ENCODE measurements around the gene KIAA0513.

The KIAA0513 gene

GRCh38 chr16:85087899-85088569 lies 60.4 kb downstream of the KIAA0513 start:
- DNase-seq (ENCODE audit: low read depth in 2 of 2, low spot score in 1 of 2) = no peak

- no peak for DNase-seq (ENCODE audit: low read depth in 2 of 2, low spot score in 1 of 2)
Measured at GRCh38 chr16:85088570-85089199, 61.1 kb downstream of the KIAA0513 start.

- no peak for DNase-seq (ENCODE audit: low read depth in 2 of 2, low spot score in 1 of 2)
Measured at GRCh38 chr16:85089525-85089924, 61.9 kb downstream of the KIAA0513 start.

GRCh38 chr16:85090181-85090580 lies 62.6 kb downstream of the KIAA0513 start:
- DNase-seq (ENCODE audit: low read depth in 2 of 2, low spot score in 1 of 2) = no peak

- DNase-seq (ENCODE audit: low read depth in 2 of 2, low spot score in 1 of 2) = no peak
Measured at GRCh38 chr16:85090873-85091521, 63.4 kb downstream of the KIAA0513 start.

GRCh38 chr16:85091522-85091910 lies 63.9 kb downstream of the KIAA0513 start:
- DNase-seq (ENCODE audit: low read depth in 2 of 2, low spot score in 1 of 2) = no peak

GRCh38 chr16:85092309-85092708 lies 64.7 kb downstream of the KIAA0513 start:
- DNase-seq (ENCODE audit: low read depth in 2 of 2, low spot score in 1 of 2) = no peak

- DNase-seq (ENCODE audit: low read depth in 2 of 2, low spot score in 1 of 2) = no peak
Measured at GRCh38 chr16:85092851-85093250, 65.3 kb downstream of the KIAA0513 start.

GRCh38 chr16:85093705-85094104 lies 66.1 kb downstream of the KIAA0513 start:
- DNase-seq (ENCODE audit: low read depth in 2 of 2, low spot score in 1 of 2) = no peak

GRCh38 chr16:85094176-85094805 lies 66.7 kb downstream of the KIAA0513 start:
- no peak for DNase-seq (ENCODE audit: low read depth in 2 of 2, low spot score in 1 of 2)

GRCh38 chr16:85094812-85095211 lies 67.2 kb downstream of the KIAA0513 start:
- DNase-seq (ENCODE audit: low read depth in 2 of 2, low spot score in 1 of 2) = no peak

GRCh38 chr16:85096921-85097320 lies 69.3 kb downstream of the KIAA0513 start:
- DNase-seq (ENCODE audit: low read depth in 2 of 2, low spot score in 1 of 2) = no peak

GRCh38 chr16:85098565-85098964 lies 71.0 kb downstream of the KIAA0513 start:
- no peak for DNase-seq (ENCODE audit: low read depth in 2 of 2, low spot score in 1 of 2)

- no peak for DNase-seq (ENCODE audit: low read depth in 2 of 2, low spot score in 1 of 2)
Measured at GRCh38 chr16:85100265-85100664, 72.7 kb downstream of the KIAA0513 start.

- DNase-seq (ENCODE audit: low read depth in 2 of 2, low spot score in 1 of 2) = no peak
Measured at GRCh38 chr16:85101956-85102630, 74.5 kb downstream of the KIAA0513 start.

- no peak for DNase-seq (ENCODE audit: low read depth in 2 of 2, low spot score in 1 of 2)
Measured at GRCh38 chr16:85103114-85104079, 75.8 kb downstream of the KIAA0513 start.

GRCh38 chr16:85104147-85104546 lies 76.6 kb downstream of the KIAA0513 start:
- no peak for DNase-seq (ENCODE audit: low read depth in 2 of 2, low spot score in 1 of 2)

- DNase-seq (ENCODE audit: low read depth in 2 of 2, low spot score in 1 of 2) = peak in 1 of 2 donors; percentile 8
Measured at GRCh38 chr16:85104821-85105391, 77.3 kb downstream of the KIAA0513 start.

GRCh38 chr16:85105475-85105874 lies 77.9 kb downstream of the KIAA0513 start:
- DNase-seq (ENCODE audit: low read depth in 2 of 2, low spot score in 1 of 2) = no peak

- no peak for DNase-seq (ENCODE audit: low read depth in 2 of 2, low spot score in 1 of 2)
Measured at GRCh38 chr16:85107083-85107482, 79.5 kb downstream of the KIAA0513 start.
